Memory B cell (primary cell): ENCODE data around the gene ZBTB44.
A peak's percentile ranks its signal among the peaks of the same experiment; 100 is the strongest.

Experiments
- ATAC-seq: fragments of 150-1000 bp; cut with Tn5 transposase; 2 replicates; pipeline ENCODE4 v1.10.0; 2021; ENCODE audit warnings: low read depth, mild to moderate bottlenecking, moderate library complexity
- DNase-seq, 2 donors: peaks; one replicate each; pipeline ENCODE4 v3.0.0; 2022; ENCODE audit warnings: low spot score in 2 of 2
- H3K27ac Mint-ChIP-seq: one replicate; pipeline ENCODE4 v1.8.0; 2022; ENCODE audit warnings: mild to moderate bottlenecking, moderate library complexity, mixed read lengths
- H3K27me3 Mint-ChIP-seq: one replicate; pipeline ENCODE4 v1.8.0; 2022; ENCODE audit warnings: mixed read lengths
- H3K36me3 Mint-ChIP-seq: one replicate; pipeline ENCODE4 v1.8.0; 2022; ENCODE audit warnings: mild to moderate bottlenecking, mixed read lengths
- H3K4me1 Mint-ChIP-seq: one replicate; pipeline ENCODE4 v1.8.0; 2022; ENCODE audit warnings: mixed read lengths
- H3K4me3 Mint-ChIP-seq: one replicate; pipeline ENCODE4 v1.8.0; 2022; ENCODE audit warnings: mild to moderate bottlenecking, moderate library complexity, mixed read lengths
- H3K9me3 Mint-ChIP-seq: one replicate; pipeline ENCODE4 v1.8.0; 2022; ENCODE audit warnings: mixed read lengths

Gene ZBTB44

DNA sequence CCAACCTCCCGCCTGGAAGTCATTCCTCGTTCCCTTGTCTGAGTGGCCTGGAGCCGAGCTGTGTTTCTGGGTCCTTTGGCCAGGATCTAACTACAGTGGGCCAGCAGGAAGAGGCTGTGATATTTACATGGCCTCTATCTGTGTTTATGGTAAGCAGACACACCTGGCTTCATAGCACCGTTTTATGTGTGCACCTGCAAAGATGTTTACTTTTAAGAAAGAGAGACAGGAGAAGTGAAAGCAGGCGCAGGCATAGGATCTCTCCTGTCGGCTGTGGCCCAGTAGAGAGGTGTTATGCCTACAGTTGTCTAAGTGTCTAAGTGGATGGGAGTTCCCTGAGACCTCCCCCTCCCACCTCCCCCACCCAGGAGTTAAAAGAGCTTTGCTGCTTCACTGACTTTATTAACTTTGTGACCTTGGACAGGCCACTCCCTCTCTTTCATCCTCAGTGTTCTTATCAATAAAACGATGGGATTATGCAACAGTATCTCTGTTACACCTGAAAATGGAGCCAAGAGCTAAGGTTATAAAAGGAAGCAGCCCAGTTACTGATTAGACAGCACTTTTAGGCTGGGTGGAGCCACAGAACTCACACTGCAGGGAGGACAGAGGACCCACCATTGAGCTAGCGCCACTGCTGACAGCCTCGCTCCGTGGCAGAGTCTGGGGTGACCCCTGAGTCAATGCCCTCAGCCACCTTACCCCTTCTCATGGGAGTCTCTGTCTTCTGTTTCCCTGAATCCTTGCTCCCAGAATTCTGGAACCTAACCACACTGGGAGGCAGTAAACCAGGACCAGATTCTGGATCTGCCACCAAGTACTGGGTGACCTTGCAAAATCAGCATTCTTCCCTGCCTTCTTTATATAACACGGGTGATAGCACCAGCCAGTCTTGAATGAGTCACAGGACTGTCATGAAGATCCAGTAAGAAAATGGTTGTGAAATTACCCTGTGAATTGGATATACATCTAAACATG, 133.1 kb downstream of the ZBTB44 start:
- peaks cover 54% of the 10 kb centered on the region for H3K4me1 Mint-ChIP-seq
- H3K27me3 Mint-ChIP-seq: no peaks in the 10 kb centered on the region
- peak overlapping the region; percentile 96 for H3K27ac Mint-ChIP-seq
- peak overlapping the region; percentile 73 for H3K4me3 Mint-ChIP-seq
- ATAC-seq (peak; percentile 90), DNase-seq (peak; percentile 34 to 56)
- no peaks in the 10 kb centered on the region for H3K9me3 Mint-ChIP-seq
- H3K36me3 Mint-ChIP-seq: peaks cover 5% of the 10 kb centered on the region

- H3K9me3 Mint-ChIP-seq: no peaks in the 10 kb centered on the region
- DNase-seq (no peak), ATAC-seq (peak; percentile 4)
- H3K36me3 Mint-ChIP-seq: peaks cover 7% of the 10 kb centered on the region
- H3K4me3 Mint-ChIP-seq: peak overlapping the region; percentile 73
- peak overlapping the region; percentile 96 for H3K27ac Mint-ChIP-seq
- peaks cover 51% of the 10 kb centered on the region for H3K4me1 Mint-ChIP-seq
- H3K27me3 Mint-ChIP-seq: no peaks in the 10 kb centered on the region
Measured at GRCh38 chr11:130180896-130181294, 133.8 kb downstream of the ZBTB44 start.

- H3K9me3 Mint-ChIP-seq: no peaks in the 10 kb centered on the region
- DNase-seq (no peak), ATAC-seq (peak; percentile 4)
- H3K4me3 Mint-ChIP-seq: peak overlapping the region; percentile 73
- peaks cover 52% of the 10 kb centered on the region for H3K4me1 Mint-ChIP-seq
- H3K27me3 Mint-ChIP-seq: no peaks in the 10 kb centered on the region
- peak overlapping the region; percentile 96 for H3K27ac Mint-ChIP-seq
- H3K36me3 Mint-ChIP-seq: peaks cover 8% of the 10 kb centered on the region
Measured at GRCh38 chr11:130180491-130180890, 134.2 kb downstream of the ZBTB44 start.

DNA sequence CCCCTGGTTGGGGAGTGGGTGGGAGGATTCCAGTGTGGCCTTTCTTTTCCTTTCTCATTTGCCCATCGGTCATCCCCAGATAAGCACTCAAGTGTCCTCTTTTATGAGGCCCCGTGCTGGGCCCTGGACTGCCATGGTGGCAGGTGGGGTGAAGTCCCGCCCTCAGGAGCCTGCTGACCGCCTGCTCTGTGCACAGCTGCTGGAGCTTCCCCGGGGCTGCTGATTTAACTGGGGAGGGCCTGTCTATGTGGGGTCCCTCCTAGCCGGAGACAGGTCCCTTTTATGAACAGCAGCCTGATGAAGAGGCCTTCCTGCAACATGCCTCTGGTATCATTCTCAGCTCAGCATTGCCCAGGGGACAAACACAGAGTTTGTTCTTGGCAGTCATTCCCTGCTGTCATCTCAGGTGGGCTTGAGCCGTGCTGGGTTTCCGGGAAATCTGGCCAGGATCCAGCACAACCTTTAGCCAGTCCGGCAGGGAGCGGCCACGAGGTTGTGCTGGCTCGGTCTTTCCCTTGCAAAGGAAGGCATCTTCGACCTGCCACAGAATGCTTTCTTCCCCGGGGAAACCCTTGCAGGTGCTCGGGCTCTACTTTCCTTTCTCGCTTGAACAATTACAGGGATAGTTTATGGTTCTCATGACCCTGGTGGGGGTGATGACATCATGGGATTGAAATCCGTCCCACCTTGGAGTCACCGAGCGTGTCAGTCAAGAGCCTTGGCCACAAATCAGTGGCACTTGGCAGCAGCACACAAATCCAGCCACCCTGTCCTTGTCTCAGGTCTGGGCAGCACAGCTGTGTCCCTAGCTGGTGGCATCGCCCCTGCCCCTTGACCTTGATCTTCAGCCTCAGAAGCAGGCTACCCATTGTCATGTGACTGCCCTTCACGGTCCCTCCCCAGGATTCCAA, 135.1 kb downstream of the ZBTB44 start:
- H3K4me1 Mint-ChIP-seq: peaks cover 56% of the 10 kb centered on the region
- DNase-seq: no peak
- no peak for ATAC-seq
- H3K9me3 Mint-ChIP-seq: peaks cover 2% of the 10 kb centered on the region
- peaks cover 14% of the 10 kb centered on the region for H3K36me3 Mint-ChIP-seq
- peak overlapping the region; percentile 96 for H3K27ac Mint-ChIP-seq
- no peaks in the 10 kb centered on the region for H3K27me3 Mint-ChIP-seq
- peak overlapping the region; percentile 21 for H3K4me3 Mint-ChIP-seq

DNA sequence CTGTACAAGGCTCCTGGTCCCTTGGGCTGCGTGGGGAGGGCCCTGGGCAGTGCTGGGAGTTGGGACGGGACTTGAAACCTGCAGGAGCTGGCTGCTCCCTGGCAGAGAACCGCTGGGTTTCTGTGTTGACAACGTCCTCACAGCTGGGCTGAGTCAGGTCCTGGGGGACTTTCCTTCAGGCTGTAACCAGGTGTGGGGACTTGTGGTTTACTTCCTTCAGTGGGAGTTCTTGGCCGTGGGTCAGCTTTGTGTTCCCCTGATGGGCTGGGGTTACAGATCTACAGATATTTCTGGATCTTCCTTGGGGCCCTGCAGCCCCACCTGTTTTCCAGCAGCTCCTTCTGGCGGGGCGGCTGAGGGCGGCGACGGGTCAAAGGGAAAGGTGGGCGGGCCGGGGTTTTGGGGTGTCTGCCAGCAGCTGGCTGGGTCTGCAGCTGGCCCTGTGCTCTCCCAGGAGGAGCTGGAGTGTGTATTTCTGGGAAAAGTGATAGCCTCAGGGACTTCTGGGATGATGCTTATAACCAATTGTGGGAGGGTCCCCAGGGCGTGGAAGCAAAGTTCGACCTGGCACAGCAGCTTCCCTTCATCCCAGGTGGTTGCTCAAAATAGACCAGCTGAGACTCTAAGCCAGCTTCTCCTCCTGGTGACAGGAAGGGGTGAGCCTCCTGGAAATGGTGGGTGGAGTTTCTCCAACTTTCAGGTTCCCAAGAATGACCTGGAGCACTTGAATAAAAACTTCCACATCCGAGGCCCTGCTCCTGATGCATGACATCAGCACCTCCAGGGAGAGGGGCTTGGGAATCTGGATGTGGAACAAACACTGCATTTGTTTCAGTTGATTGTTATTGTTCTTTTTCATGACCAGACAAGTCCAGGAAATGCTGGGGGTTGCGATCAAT, 136.0 kb downstream of the ZBTB44 start:
- no peaks in the 10 kb centered on the region for H3K27me3 Mint-ChIP-seq

DNA sequence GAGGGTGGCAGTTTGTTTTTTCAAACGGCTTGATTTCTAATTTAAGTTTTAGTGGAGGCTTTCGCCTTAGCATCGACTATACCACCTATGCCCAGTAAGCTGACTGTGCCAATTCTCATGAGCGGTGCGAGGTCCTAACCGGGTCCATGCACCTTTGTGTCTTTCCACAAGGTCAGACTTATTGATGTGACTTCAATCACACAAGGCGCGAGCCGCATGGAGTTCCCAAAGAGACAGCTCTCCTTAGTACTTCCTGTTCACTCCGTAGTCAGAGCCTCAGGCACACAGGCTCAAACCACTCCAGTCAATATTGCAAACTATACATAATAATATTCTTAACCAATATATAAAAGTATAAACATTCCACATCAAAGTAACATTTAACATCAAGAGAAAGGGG, 136.9 kb downstream of the ZBTB44 start:
- no peak for ATAC-seq
- peaks cover 59% of the 10 kb centered on the region for H3K4me1 Mint-ChIP-seq
- no peak for DNase-seq

More for the DNA sequence above, 136.0 kb downstream of the ZBTB44 start:
- Mint-ChIP-seq H3K27ac (peak overlapping the region; percentile 80), H3K36me3 (peaks cover 16% of the 10 kb centered on the region), H3K4me1 (peaks cover 55% of the 10 kb centered on the region), H3K9me3 (peaks cover 5% of the 10 kb centered on the region), H3K4me3 (peak overlapping the region; percentile 5)
- ATAC-seq: no peak
- DNase-seq: no peak

More for the DNA sequence above, 136.9 kb downstream of the ZBTB44 start:
- Mint-ChIP-seq H3K27ac (peak overlapping the region; percentile 80), H3K9me3 (peaks cover 5% of the 10 kb centered on the region), H3K4me3 (no peak overlapping the region), H3K36me3 (peaks cover 16% of the 10 kb centered on the region), H3K27me3 (no peaks in the 10 kb centered on the region)
